Stimulated activated CD4-positive, alpha-beta T cell treated with anti-CD3 and anti-CD28 coated beads, Interleukin-4, amount 100 ng/mL, for 1 hour (primary cell): ENCODE data around the gene NARF.

Experiments used
- DNase-seq: peaks from one replicate; pipeline ENCODE4 v3.0.0-alpha.2; 2020

NARF gene

DNA sequence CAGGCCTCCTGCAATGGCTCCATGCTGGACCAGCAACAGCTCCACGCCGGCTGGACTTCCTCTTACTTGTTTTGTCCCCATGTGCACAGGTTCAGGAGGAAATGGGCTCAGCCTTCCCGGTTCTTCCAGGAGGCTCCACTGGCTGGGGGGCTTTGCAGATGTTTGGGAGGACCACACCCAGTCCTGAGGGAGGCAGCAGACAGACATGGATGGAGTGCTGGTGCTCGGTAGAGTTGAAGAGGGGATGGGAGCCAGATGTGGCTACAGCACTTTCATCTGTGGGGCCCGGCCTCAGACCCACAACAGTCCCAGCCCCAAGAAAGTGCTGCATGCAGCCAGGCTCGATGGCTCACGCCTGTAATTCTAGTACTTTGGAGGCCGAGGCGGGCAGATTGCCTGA, 21.8 kb downstream of the NARF start:
- DNase-seq, result no peak

GRCh38 chr17:82483204-82483660, 24.7 kb downstream of the NARF start:
- DNase-seq, result no peak

DNA sequence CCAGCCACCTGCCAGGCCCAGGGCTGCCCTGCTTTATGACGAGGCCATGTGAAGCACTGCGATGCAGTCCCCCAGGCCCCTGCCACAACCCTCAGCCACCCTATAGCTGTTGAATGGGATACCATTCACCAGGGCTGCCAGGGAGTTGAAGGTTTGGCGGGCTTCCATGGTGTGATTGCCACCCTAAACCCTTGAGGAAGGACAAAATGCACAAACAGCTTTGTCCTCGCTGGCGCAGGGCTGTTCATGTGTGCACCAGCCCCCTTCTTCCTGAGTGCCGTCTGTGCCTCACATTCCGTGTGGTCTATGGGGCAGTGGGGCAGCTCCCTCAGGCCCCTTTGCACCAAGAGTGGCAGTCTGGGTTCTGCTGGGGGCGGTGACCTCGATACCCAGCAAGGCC, 25.3 kb downstream of the NARF start:
- no peak for DNase-seq

DNA sequence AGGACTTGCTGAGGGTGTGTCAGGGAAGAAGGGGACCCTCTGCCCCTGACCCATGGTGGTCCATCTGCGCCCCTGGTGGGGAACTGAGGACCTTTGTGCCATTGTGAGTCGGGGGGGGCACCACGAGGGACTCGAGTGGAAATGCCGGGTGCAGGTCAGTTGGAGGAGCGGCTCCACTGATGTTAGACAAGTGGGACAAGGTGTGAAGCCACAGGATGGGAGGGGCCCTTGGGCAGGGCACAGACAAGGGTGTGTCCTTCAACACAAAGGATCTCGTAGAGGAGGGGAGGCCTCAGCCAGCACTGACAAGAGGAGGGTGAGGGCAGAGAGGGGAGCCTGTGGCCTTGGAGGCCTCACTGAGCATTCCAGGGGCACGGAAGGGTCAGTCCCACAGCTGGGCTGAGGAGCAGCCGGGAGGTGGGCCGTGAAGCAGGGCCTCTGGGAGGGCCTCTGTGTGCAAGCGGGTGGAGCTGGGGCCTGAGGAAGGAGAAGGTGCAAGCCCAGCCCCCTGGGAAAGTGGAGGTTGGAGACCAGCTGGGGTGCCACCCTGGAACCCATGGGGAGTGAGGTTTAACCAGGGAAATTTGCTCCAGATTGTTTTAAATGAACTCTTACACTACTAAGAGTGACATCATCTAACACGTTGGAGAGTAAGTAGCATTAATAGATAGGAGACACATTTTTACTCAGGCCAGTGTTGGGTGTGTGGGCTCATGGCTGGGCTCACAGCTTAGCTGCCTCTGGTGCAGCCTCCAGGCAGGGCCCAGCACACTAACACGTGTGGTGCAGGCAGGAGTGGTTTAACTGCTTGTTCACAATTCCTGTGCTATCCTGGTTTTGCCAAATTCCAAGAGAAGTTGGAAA, 27.9 kb downstream of the NARF start:
- DNase-seq, result no peak

GRCh38 chr17:82487910-82488309, 29.4 kb downstream of the NARF start:
- DNase-seq, result no peak

GRCh38 chr17:82489117-82489516, 30.6 kb downstream of the NARF start:
- DNase-seq, result no peak

- DNase-seq, result no peak
Observed at GRCh38 chr17:82489851-82490511, 31.4 kb downstream of the NARF start.

DNA sequence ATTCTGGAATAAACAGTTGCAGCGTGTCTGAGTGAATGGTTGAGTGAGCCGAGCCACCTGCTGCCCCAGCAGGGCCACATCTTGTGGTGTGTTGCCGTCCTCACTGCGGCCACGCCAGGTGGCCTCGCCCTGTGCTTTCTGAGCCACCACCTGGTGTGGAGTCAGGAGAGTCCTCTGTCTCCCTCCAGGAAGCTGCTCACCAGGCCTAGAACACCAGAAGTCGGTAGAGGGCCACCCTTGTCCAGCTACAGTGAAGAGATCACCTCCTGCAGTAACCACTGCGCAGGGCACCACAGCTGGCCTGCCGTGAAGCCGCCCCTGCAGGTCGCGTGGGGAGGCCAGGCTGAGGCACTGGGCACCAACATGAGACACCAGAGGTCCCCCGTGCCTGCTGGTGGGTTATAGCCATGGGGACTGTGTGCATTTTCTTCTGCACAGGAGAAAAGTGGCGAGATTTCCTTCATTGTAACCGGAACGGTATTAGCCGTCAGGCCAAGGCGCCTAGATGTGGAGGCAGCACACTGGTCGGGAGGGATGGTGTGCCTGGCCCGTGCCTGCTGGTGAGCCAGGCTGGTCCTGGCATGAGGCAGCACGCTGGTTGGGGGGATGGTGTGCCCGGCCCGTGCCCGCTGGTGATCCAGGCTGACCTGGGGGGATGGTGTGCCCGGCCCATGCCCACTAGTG, 32.1 kb downstream of the NARF start:
- no peak for DNase-seq

DNA sequence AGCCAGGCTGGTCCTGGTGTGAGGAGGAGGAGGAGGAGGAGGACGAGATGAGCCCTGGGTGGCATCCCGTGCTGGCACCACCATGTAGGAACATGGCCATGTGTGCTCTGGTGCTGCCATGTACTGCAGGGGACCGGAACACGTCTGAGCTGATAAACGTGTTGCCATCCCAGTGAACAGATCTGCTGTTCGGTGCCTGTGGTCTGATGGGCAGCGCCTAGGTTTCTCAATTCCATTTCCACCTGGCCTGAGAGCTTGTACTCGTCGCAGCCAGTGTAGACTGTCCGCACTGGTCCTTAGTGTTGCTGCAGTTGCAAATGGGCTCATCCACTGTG, 32.6 kb downstream of the NARF start:
- DNase-seq, result no peak

DNA sequence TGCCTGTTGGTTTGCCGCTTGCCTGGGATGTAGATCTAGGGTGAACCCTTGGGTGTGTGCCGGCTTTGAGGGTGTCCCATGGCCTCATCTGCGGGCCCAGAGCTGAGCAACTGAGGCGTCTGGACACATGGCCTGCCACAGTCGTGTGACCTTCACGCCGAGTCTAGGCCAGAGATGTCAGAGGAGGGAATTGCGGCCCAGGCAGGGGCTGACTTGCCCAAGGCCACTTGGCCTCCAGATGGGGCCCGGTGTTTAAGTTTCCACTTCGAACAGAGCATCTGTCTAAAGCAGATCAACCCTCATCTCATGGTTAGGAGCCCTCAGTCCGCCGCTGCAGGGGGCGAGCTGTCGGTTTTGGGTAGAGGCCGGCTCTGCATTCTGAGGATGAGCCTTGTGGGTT, 33.0 kb downstream of the NARF start:
- DNase-seq, result no peak

GRCh38 chr17:82492643-82493225, 34.2 kb downstream of the NARF start:
- DNase-seq, result no peak

GRCh38 chr17:82493226-82493781, 34.8 kb downstream of the NARF start:
- no peak for DNase-seq

- peak; percentile 85 for DNase-seq
Observed at GRCh38 chr17:82494236-82495055, 35.9 kb downstream of the NARF start.

- no peak for DNase-seq
Observed at GRCh38 chr17:82495844-82496528, 37.4 kb downstream of the NARF start.

- DNase-seq, result peak; percentile 91
Observed at GRCh38 chr17:82496529-82497434, 38.2 kb downstream of the NARF start.

DNA sequence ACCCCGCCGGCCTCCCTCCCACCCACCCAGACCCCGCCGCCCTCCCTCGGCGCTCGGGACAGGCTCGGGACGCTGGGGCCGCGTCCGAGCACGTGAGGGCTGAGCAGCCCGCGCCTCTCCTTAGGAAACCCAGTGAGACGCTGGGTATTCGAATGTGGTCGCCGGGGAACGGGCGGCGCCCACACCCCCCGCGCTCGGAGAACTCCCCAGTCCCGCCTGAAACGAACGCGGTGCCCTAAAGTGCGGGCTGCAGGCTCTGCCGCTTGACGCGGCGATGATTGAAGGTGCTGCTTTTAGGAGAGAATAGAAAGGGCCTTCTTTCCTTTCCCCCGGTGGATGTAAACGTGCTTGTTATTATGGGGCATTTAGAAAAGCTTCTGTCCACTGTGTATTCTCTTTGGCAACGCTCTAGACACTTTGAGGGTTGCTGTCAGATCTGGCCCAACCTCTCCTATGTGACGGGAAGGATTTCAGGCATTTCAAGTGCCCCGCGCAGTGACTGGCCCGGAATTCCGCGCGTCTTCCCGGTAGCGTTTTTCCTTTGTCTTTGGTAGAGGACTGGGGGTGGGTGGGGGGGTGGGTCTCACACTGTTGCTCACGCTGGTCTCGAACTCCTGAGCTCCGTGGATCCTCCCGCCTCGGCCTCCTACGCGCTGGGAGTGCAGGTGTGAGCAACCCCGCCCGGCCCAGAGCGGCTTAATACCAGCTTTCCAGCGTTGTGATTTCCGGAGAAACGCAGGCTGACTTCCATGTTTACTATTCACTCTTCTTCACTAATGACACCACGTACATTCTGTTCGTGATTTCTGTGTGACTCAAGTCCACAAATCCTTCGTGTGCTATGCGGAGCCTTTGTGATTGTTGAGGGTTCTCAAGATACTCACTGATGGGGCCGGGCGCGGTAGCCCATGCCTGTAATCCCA, 39.2 kb downstream of the NARF start:
- DNase-seq, result peak; percentile 45

- no peak for DNase-seq
Observed at GRCh38 chr17:82502207-82502606, 43.7 kb downstream of the NARF start.

DNA sequence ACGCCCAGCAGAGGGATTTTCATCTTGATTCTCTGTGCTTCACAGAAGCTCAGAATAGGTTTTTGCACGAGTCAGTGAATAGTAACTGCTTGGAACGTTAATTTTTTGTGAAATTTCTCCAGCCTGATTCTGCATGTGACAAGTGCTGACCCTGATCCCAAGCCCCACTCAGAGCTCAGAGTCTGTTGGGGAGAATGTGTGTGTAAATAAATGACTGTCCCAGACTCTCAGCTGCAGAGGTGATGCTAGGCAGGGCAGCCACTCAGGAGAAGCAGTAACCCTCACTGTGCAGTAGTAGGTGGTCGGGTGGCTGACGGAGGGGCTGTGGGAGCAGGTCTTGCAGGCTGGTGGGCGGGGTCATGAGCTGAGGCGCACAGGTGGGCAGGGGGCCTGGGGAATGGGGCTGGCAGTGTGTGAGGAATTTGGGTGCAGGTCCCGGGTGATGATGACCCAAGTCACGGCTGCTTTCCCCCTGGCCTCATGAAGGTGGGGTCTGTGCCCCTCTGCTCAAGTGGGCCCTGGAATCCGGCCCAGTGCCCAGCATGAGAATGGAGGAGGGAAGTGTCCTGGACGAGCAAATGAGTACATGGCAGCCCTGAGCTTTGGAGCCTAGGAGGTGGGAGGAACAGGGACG, 44.7 kb downstream of the NARF start:
- no peak for DNase-seq
